Astrocyte of the spinal cord (primary cell): ENCODE results near the gene PLEKHF1.
"Not testable (repeated sequence)": the region's sequence is repeated elsewhere in the genome, so short reads cannot be mapped to it uniquely, and the experiment has no call there.

ENCODE experiments used
- DNase-seq: peaks from one replicate; pipeline ENCODE4 v3.0.0; 2011; ENCODE audit warnings: low read depth, low spot score
- H3K4me3 ChIP-seq: 2 replicates; pipeline ENCODE4 v1.5.1; 2011; ENCODE audit warnings: low read depth, mild to moderate bottlenecking, low read length, moderate library complexity
- CTCF ChIP-seq: IDR thresholded peaks from 2 replicates; pipeline ENCODE4 v1.5.1; 2012; ENCODE audit warnings: low read depth, mild to moderate bottlenecking, low read length, inconsistent platforms
- in situ Hi-C: cut with HindIII; loops from 2 replicates; pipeline ENCODE4 v1.10.0; 2017; ENCODE audit warnings: low sequenced_read_pairs

Gene PLEKHF1

GRCh38 chr19:29670255-29670654 lies 5.0 kb downstream of the PLEKHF1 start:
- no peak for TF ChIP-seq CTCF
- no peak for DNase-seq
- in situ Hi-C loops: no loop called here
- H3K4me3 ChIP-seq: no peak overlapping the region

GRCh38 chr19:29671026-29671392 lies 5.7 kb downstream of the PLEKHF1 start:
- in situ Hi-C loops, H3K4me3 ChIP-seq, DNase-seq: not testable (repeated sequence)

GRCh38 chr19:29671393-29672160 lies 6.3 kb downstream of the PLEKHF1 start:
- no peak for TF ChIP-seq CTCF
- in situ Hi-C loops: no loop called here
- H3K4me3 ChIP-seq: no peak overlapping the region
- DNase-seq: peak; percentile 31

GRCh38 chr19:29672319-29672932 lies 7.2 kb downstream of the PLEKHF1 start:
- H3K4me3 ChIP-seq: no peak overlapping the region
- no peak for DNase-seq
- in situ Hi-C loops: no loop called here
- no peak for TF ChIP-seq CTCF

GRCh38 chr19:29672933-29673336 lies 7.7 kb downstream of the PLEKHF1 start:
- no peak overlapping the region for H3K4me3 ChIP-seq
- TF ChIP-seq CTCF: no peak
- no peak for DNase-seq
- in situ Hi-C loops: no loop called here

GRCh38 chr19:29673451-29674371 lies 8.4 kb downstream of the PLEKHF1 start:
- no peak overlapping the region for H3K4me3 ChIP-seq
- no peak for DNase-seq
- in situ Hi-C loops: no loop called here
- no peak for TF ChIP-seq CTCF
